ENCODE results near the gene NKX1-1. TPM values are rescaled to one million over a fixed set of nuclear protein-coding genes. Genes with fewer than 3 reads are reported as not detected.

Gene NKX1-1
- total and polyA plus RNA-seq, 9 of the 15 experiments (the other 6 are each of a cell fraction or from before 2014, with no cell fraction given): not detected

DNA sequence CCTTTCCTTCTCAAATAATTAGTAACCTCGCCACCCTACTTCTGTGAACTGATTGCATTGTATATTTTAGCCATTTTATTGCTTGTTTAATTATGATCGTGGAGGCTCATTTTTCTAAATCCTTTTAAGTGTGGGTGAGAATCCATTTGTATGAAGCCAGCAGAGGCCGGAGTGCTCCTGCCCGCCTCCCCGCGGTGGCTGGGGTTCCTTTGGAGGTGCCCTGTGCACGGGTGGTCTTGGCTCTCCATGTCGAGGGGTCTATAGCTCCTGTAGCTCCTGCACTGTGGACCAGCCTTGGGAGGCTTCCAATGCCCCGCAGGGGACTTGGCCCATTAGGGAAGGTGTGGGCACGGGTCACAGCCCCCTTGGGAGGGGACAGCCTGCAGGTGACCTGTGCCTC, 44.2 kb downstream of the NKX1-1 start:
- in situ Hi-C loops (cut with MboI): no loop called here
- FAIRE-seq: no peak
- WGBS (ENCODE audit: insufficient coverage, low coverage, missing lambda C conversion rate): 83% methylated on average over 9 of the region's 10 CpGs

More for the DNA sequence above, 44.2 kb downstream of the NKX1-1 start:
- DNase-seq (ENCODE audit: extremely low read depth in 1 of 4, low spot score in 3 of 4): no peak
- peaks cover 4% of the 10 kb centered on the region; the same call in 2 of the 3 replicates for H3K36me3 ChIP-seq (ENCODE audit: control insufficient read depth, insufficient read depth, low read length)
- no peaks in the 10 kb centered on the region for H3K9me3 ChIP-seq (replicated peaks; ENCODE audit: control insufficient read depth, insufficient read depth, low read depth, low read length)
- H3K4me3 ChIP-seq: no peak overlapping the region
- ChIA-PET CTCF (ENCODE audit: low intra/inter-chr PET ratio) (no interaction called here), POLR2A (interaction anchor here (0.9 kb wide), 1 partner anchor 12 kb away, joined by 3 read pairs; no protein-coding TSS in a partner anchor)
- no TSS peak for BruUV-seq (replicated peaks)
- H3K9ac ChIP-seq (ENCODE audit: insufficient read depth in 1 of 2, low read depth in 2 of 2, low read length in 2 of 2): peak overlapping the region in 1 of 2 experiments; percentile 20; a peak in 1 of 4 replicates
- H3K27me3 ChIP-seq (ENCODE audit: control insufficient read depth in 2 of 2, insufficient read depth in 2 of 2, low read length in 2 of 2): no peaks in the 10 kb centered on the region
- TF ChIP-seq MTA1 (IDR thresholded peaks at IDR 0.05; ENCODE audit: borderline replicate concordance) (no peak), GABPB1 (CRISPR knock-in tag; IDR thresholded peaks at IDR 0.05) (no peak), ZNF707 (CRISPR knock-in tag; conservative IDR thresholded peaks at IDR 0.05) (no peak), TOE1 (IDR thresholded peaks at IDR 0.05; ENCODE audit: borderline replicate concordance) (no peak), TOE1 (CRISPR knock-in tag; IDR thresholded peaks at IDR 0.05; ENCODE audit: borderline replicate concordance, low read depth) (no peak), NFATC3 (IDR thresholded peaks at IDR 0.05) (no peak), PRMT5 (CRISPR knock-in tag; IDR thresholded peaks at IDR 0.05) (no peak), ZNF133 (CRISPR knock-in tag; IDR thresholded peaks at IDR 0.05) (no peak), GTF2A2 (tag; IDR thresholded peaks at IDR 0.05) (no peak), KDM4B (IDR thresholded peaks at IDR 0.05; ENCODE audit: borderline replicate concordance in 2 of 2, low read depth in 1 of 2) (no peak), HDAC1 (IDR thresholded peaks at IDR 0.05) (no peak), SMAD4 (CRISPR knock-in tag; conservative IDR thresholded peaks at IDR 0.05) (no peak), TRIM28 (IDR thresholded peaks at IDR 0.05) (no peak), NELFE (IDR thresholded peaks at IDR 0.05; ENCODE audit: insufficient read depth, insufficient read length) (no peak), DMBX1 (CRISPR knock-in tag; IDR thresholded peaks at IDR 0.05; ENCODE audit: borderline replicate concordance) (no peak), ZNF778 (CRISPR knock-in tag; IDR thresholded peaks at IDR 0.05) (no peak), ZNF77 (CRISPR knock-in tag; IDR thresholded peaks at IDR 0.05) (no peak), HDAC3 (IDR thresholded peaks at IDR 0.05; ENCODE audit: borderline replicate concordance, partially characterized antibody) (no peak), XRCC3 (IDR thresholded peaks at IDR 0.05) (no peak), SUPT5H (IDR thresholded peaks at IDR 0.05) (no peak)
- TF ChIP-seq, protein P1, sequence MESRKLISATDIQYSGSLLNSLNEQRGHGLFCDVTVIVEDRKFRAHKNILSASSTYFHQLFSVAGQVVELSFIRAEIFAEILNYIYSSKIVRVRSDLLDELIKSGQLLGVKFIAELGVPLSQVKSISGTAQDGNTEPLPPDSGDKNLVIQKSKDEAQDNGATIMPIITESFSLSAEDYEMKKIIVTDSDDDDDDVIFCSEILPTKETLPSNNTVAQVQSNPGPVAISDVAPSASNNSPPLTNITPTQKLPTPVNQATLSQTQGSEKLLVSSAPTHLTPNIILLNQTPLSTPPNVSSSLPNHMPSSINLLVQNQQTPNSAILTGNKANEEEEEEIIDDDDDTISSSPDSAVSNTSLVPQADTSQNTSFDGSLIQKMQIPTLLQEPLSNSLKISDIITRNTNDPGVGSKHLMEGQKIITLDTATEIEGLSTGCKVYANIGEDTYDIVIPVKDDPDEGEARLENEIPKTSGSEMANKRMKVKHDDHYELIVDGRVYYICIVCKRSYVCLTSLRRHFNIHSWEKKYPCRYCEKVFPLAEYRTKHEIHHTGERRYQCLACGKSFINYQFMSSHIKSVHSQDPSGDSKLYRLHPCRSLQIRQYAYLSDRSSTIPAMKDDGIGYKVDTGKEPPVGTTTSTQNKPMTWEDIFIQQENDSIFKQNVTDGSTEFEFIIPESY (CRISPR knock-in tag; IDR thresholded peaks at IDR 0.05): no peak
- H2AFZ ChIP-seq (ENCODE audit: low read depth, low read length): no peak overlapping the region
- H3K27ac ChIP-seq (ENCODE audit: extremely low read depth, low read depth, low read length): no peak overlapping the region
- no peaks in the 10 kb centered on the region for H4K20me1 ChIP-seq (replicated peaks; ENCODE audit: control insufficient read depth, insufficient read depth, low read length)
- peaks cover 0 to 37% of the 10 kb centered on the region in 2 experiments; a peak in 2 of 5 replicates for H3K4me1 ChIP-seq (replicated peaks in 1 of 2; ENCODE audit: control insufficient read depth in 2 of 2, insufficient read depth in 2 of 2, low read length in 2 of 2)
- ATAC-seq: no peak
- no peaks in the 10 kb centered on the region for H3K79me2 ChIP-seq (ENCODE audit: control insufficient read depth, insufficient read depth, low read length)
- intact Hi-C loops (cut with micrococcal nuclease): no loop called here
- peaks cover 5% of the 10 kb centered on the region for H3K9me1 ChIP-seq (ENCODE audit: control insufficient read depth, insufficient read depth, low read length)
- H3K4me2 ChIP-seq (ENCODE audit: insufficient read depth, low read length): no peak overlapping the region

All from K562 (cell line).